HUES64 (cell line): Measurements from ENCODE around the gene EOLA2.
"Not testable (repeated sequence)": the region's sequence is repeated elsewhere in the genome, so short reads cannot be mapped to it uniquely, and the experiment has no call there.

ENCODE experiments used
- H3K27ac ChIP-seq: 2 replicates; pipeline ENCODE4 v1.7.0; 2013; ENCODE audit warnings: low read depth, low read length, inconsistent platforms
- H3K27me3 ChIP-seq: 2 replicates; pipeline ENCODE4 v1.6.1; 2013; ENCODE audit warnings: mild to moderate bottlenecking, low read length; ENCODE audit not compliant: insufficient read depth
- H3K36me3 ChIP-seq: 2 replicates; pipeline ENCODE4 v1.6.1; 2013; ENCODE audit warnings: mild to moderate bottlenecking, low read length; ENCODE audit not compliant: insufficient read depth
- H3K4me1 ChIP-seq: 2 replicates; pipeline ENCODE4 v1.6.1; 2013; ENCODE audit warnings: mild to moderate bottlenecking, low read length, moderate library complexity; ENCODE audit not compliant: insufficient read depth
- H3K4me3 ChIP-seq: 2 replicates; pipeline ENCODE4 v1.5.1; 2013; ENCODE audit warnings: mild to moderate bottlenecking, low read length, moderate library complexity
- H3K9ac ChIP-seq: 2 replicates; pipeline ENCODE4 v1.6.1; 2013; ENCODE audit warnings: mild to moderate bottlenecking, low read depth, low read length
- H3K9me3 ChIP-seq: 2 replicates; pipeline ENCODE4 v1.6.1; 2013; ENCODE audit warnings: low read depth, low read length; ENCODE audit not compliant: insufficient read depth
- WGBS: fragments of 150-250, 120-280 bp; methylation state at CpG from one replicate; pipeline ENCODE4 v1.1.7; 2013; ENCODE audit warnings: missing lambda C conversion rate; 5-methylcytosine and 5-hydroxymethylcytosine counted together

EOLA2 gene

DNA sequence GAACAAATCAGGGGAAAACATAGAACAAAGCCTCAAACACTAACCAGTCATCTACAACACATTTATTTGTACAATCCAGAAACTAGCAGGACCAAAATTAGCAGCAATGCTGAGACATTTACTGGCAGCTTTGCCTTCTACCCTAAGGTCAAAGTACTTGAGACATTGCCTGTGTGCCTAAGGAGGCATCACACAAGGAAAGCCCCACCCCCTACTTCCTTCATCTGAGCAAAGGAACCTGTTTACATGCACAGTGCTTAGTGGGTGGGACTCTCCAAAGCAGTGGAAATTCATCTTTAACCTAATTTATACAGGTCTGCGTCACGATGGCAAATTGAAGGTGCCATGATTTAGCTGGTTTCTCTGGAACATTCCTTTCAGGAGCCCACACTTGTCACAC lies 6.1 kb downstream of the EOLA2 start:
- not testable (repeated sequence) for H3K36me3 ChIP-seq, H3K9me3 ChIP-seq, H3K4me1 ChIP-seq, H3K27me3 ChIP-seq, H3K9ac ChIP-seq, H3K4me3 ChIP-seq, H3K27ac ChIP-seq
- WGBS, result 75% methylated on average over 2 of the region's 2 CpGs

DNA sequence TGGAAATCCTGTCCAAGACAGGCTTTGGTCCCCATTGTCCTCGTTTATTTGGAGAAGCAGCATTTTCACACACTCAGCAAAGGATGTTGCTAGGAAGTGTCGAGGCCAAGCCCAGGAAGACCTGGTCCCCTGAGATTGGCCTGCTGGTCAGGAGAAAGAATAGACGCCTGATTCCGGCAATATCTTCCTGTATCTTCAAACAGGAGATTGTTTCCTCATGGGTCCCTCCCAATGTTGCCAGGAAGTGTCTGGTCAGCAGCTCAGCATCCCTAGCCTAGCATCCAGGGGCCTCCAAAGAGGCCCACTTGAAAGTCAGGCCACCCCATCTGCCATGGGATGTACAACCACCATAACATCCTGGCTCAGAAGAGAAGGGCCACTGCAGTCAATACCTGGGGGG lies 6.9 kb downstream of the EOLA2 start:
- not testable (repeated sequence) for H3K9ac ChIP-seq, H3K36me3 ChIP-seq, H3K9me3 ChIP-seq, H3K27ac ChIP-seq, H3K4me1 ChIP-seq, H3K4me3 ChIP-seq, H3K27me3 ChIP-seq
- WGBS, result no CpG with 5 or more reads among the region's 4 CpGs

DNA sequence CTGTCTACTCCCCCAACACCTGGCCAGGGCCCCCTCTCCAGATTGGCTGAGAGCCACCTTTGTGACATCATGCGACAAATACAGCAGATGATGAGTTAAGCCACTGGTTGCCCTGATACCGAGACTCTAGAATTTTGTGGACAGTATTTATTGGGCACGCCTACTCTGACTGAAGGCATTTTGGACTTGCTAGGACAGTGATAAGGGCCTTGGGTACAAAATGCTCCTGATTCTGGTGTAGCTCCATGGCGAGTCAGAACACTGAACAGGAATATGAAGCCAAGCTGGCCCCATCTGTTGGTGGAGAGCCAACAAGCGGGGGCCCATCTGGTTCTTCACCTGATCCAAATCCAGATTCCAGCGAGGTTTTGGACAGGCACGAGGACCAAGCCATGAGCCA lies 8.9 kb downstream of the EOLA2 start, which contains the start of gene HSFX4:
TSS of gene HSFX4 (plus strand) at position 174 of the 400 bp plus-strand sequence. CDS start at position 246, 72 bp downstream.
- H3K9me3 ChIP-seq, H3K9ac ChIP-seq, H3K27me3 ChIP-seq, H3K27ac ChIP-seq, H3K4me1 ChIP-seq, H3K36me3 ChIP-seq, H3K4me3 ChIP-seq: not testable (repeated sequence)
- WGBS, result no CpG with 5 or more reads among the region's 7 CpGs

DNA sequence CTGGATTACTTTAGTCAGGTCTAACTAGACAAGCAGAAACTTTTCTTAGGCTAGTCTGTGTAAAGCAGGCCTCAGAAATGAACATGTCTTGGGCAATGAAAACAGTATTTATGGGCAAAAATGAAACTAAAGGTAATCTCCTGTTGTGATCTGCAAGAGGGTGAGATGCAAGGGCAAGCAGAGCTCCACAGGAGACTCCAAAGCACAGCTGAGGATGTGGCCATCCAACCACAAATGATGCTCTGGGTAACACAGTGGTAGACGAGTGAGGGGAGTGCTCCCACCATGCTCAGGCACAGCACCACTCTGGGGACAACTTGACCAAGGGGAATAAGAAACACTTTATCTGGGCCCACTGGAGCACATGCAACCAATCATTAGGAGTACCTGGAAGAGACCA lies 9.7 kb downstream of the EOLA2 start:
- H3K27me3 ChIP-seq, H3K9me3 ChIP-seq, H3K4me3 ChIP-seq, H3K27ac ChIP-seq, H3K4me1 ChIP-seq, H3K9ac ChIP-seq, H3K36me3 ChIP-seq: not testable (repeated sequence)
- WGBS, result no CpG with 5 or more reads among the region's 1 CpG

DNA sequence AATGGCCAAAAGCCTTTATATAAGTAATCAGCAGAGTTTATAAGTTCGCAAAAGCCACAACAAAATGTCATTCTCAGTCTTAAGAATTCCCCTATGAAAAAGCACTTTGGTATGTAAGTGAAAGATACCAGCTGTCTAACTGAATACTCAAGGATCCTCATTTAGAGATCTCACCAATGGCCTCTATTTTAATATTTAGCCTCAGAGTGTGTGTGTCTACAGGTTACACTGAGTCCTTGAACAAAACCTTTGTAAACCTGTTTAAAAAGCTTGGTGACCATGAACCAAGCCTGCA lies 10.4 kb downstream of the EOLA2 start:
- not testable (repeated sequence) for H3K4me1 ChIP-seq, H3K9ac ChIP-seq, H3K9me3 ChIP-seq, H3K27me3 ChIP-seq, H3K4me3 ChIP-seq, H3K36me3 ChIP-seq, H3K27ac ChIP-seq
- WGBS, result no CpG with 5 or more reads among the region's 1 CpG

DNA sequence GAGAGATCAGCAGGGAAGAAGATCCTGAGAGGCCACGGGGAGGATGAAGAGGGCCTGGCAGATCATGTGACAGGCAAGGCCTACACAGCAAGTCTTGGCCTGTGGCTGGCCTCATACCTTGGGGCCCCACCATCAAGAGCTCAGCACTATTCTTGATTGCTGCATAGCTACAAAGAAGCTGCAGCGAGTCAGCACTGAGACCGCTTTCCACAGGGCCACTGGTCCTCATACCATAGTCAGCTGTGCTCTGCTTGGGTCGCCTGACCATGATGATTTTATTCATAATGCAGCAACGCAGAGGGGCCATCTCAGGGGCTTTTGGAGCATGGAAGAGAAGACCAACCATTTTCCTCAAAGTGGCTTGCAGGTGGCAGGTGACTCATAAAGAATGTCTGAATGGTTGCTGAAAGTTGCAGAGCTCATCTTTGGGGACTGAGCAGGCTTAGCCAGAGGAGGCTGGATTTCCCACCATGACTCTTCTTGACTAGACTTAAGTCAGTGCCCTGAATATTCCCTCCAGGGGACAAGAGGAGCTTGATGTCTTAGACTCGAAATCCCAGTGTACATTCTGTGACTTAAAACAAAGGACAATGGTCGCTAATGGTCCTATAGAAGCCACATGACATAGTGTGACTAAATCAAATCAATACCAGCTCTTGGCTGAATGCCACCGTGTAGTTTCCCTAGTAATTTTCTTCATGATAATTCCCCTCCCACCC lies 10.9 kb downstream of the EOLA2 start:
- not testable (repeated sequence) for H3K36me3 ChIP-seq, H3K27ac ChIP-seq, H3K27me3 ChIP-seq, H3K9me3 ChIP-seq, H3K4me3 ChIP-seq, H3K9ac ChIP-seq, H3K4me1 ChIP-seq
- 100% methylated on average over 1 of the region's 8 CpGs for WGBS

DNA sequence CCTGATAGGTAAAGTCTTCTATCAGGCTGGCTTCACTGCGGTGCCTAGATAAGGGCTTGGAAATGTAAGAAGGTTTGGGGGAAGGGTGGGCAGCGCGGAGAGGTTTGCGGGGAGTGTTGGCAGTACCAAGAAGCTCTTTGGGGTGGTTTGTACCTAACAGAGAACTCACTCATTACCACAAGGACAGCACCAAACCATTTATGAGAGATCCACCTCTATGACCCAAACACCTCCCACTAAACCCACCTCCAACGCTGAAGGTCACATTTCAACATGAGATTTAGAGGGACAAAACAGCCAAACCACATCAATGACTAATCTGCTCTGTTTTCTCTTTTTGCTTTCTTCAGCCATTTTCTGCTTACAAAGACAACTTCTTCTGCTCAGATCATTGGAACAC lies 13.9 kb downstream of the EOLA2 start:
- no CpG with 5 or more reads among the region's 5 CpGs for WGBS
- H3K4me3 ChIP-seq, H3K4me1 ChIP-seq, H3K27ac ChIP-seq, H3K9me3 ChIP-seq, H3K9ac ChIP-seq, H3K36me3 ChIP-seq, H3K27me3 ChIP-seq: not testable (repeated sequence)

DNA sequence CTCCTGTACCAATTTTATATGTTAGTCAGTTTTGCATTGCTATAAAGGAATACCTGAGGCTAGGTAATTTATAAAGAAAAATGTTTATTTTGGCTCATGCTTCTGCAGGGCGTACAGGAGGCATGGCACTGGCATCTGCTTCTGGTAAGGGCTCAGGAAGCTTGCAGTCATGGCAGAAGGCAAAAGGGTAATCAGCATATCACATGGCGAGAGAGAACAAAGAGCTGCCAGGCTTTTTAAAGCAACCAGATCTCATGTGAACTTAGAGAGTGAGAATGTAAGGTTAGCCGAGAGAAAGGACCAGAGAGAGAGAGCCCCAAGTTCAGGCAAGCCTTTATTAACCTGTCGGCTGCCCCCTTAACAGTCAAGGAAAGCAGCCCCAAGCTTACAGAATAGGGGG lies 14.5 kb downstream of the EOLA2 start:
- not testable (repeated sequence) for H3K4me3 ChIP-seq, H3K9me3 ChIP-seq, H3K27ac ChIP-seq, H3K36me3 ChIP-seq, H3K4me1 ChIP-seq, H3K27me3 ChIP-seq, H3K9ac ChIP-seq
- WGBS, result no CpG with 5 or more reads among the region's 4 CpGs

DNA sequence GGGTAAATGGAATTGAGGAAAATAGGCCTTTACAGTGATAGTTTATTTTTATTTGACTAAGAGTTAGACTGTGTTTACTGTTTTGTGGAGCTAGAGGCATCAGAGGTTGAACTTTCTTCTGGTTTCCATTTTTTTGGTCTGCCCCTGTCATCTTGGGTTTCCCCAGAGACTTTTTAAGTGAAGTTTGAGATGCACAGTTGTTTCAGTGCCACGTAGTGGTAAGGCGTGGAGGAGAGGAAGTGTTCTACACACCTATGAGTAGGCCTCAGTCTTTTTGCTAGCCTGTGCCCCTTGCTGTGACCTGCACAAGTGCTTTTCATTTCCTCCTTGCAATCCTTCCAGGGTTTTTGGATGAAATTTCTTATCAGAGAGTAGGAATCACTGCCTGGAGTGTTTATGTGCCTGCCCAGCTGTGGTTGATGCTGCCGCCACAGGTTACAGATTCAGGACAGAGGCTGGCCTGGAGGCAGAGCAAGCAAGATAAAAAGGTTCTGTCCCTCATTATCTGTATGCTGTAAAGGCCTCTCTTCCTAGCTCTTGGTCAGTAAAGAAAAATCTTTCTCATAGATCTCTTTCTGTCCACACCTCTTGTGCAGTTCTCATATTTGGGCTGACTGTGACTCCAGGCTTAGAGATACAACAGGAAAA lies 21.4 kb downstream of the EOLA2 start:
- Histone ChIP-seq H3K4me1 (no peaks in the 10 kb centered on the region), H3K36me3 (no peaks in the 10 kb centered on the region), H3K27ac (no peak overlapping the region), H3K9me3 (no peaks in the 10 kb centered on the region), H3K9ac (no peak overlapping the region), H3K27me3 (no peaks in the 10 kb centered on the region), H3K4me3 (no peak overlapping the region)
- 98% methylated on average over 3 of the region's 3 CpGs for WGBS

DNA sequence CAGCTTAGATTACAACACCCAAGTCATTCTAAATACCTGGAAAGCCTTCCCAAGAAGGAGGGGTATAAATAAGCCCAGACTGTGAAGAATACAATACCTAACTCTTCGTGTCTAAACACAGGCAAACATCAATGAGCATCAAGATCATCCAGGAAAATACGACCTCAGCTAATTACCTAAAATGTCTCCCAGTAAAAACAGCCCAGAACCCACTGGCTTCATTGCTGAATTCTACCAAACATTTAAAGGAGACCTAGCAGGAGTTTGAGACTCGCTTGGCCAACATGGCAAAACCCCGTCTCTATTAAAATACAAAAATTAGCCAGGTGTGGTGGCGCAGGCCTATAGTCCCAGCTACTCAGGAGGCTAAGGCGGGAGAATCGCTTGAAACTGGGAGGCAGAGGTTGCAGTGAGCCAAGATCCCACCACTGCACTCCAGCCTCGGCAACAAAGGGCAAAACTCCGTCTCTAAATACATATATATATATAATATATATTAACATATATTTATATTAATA lies 28.1 kb downstream of the EOLA2 start:
- no peak overlapping the region for H3K27ac ChIP-seq
- H3K9ac ChIP-seq, result no peak overlapping the region
- no peaks in the 10 kb centered on the region for H3K9me3 ChIP-seq
- 97% methylated on average over 7 of the region's 9 CpGs for WGBS
- H3K36me3 ChIP-seq, result no peaks in the 10 kb centered on the region
- no peak overlapping the region for H3K4me3 ChIP-seq
- H3K27me3 ChIP-seq, result no peaks in the 10 kb centered on the region
- H3K4me1 ChIP-seq, result no peaks in the 10 kb centered on the region

DNA sequence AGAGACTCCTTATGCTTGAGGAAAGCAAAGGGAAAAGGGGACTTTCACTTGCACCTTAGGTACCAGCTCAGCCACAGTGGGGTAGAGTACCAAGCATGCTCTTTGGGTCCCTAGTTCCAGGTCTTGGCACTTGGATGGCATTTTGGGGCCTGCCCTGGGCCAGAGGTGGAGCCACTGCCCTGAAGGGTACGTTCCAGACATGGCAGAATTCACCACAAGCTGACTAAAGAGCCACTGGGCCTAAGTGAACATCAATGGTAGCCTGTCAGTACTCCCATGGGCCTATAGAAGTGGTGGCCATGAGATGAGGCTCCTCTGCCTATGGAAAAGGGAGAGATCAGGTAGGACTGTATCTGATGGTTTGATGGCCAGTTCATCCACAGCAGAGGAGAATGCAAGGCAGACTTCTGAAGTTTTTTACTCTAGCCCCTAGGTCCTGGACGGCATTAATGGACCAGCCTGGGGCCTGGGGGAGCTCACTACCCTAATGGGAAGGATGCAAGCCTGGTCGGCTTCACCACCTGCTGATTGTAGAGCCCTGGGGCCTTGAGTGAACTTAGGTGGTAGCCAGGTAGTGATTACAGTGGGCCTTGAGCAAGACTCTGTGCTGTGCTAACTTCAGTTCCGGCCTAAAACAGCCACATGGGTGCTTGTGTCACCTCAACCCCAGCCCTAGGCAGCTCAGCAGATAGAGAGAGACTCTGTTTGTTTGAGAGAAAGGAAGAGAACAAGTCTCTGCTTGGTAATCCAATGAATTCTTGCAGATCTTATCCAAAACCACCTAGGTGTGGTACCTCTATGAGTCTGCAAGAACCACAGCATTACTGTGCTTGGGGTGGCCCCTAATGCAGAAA lies 28.7 kb downstream of the EOLA2 start:
- Histone ChIP-seq H3K27me3 (no peaks in the 10 kb centered on the region), H3K36me3 (no peaks in the 10 kb centered on the region), H3K4me1 (no peaks in the 10 kb centered on the region), H3K9ac (no peak overlapping the region), H3K27ac (no peak overlapping the region), H3K4me3 (no peak overlapping the region), H3K9me3 (no peaks in the 10 kb centered on the region)
- WGBS, result 91% methylated on average over 4 of the region's 4 CpGs
